ENCODE data around the gene CAAP1. TPM values are rescaled to one million over a fixed set of nuclear protein-coding genes. Genes with fewer than 3 reads are reported as not detected.

Gene CAAP1
- polyA plus RNA-seq, 1 of the 3 experiments (the other 2 are of a cell fraction): 20.8 TPM

GRCh38 chr9:26802921-26803320, 89.7 kb downstream of the CAAP1 start:
- no peak for DNase-seq
- Histone ChIP-seq H3K27me3 (ENCODE audit: insufficient read depth) (no peaks in the 10 kb centered on the region), H3K9me3 (no peaks in the 10 kb centered on the region), H2AFZ (ENCODE audit: low read depth) (no peak overlapping the region), H3K4me1 (ENCODE audit: control insufficient read depth in 1 of 2, insufficient read depth in 2 of 2, low read depth in 1 of 2, low read length in 1 of 2) (no peaks in the 10 kb centered on the region), H4K20me1 (ENCODE audit: insufficient read depth) (no peaks in the 10 kb centered on the region), H3K9me2 (no peaks in the 10 kb centered on the region), H3K36me3 (replicated peaks in 1 of 2; ENCODE audit: control insufficient read depth in 1 of 2, insufficient read depth in 2 of 2, low read length in 1 of 2) (no peaks in the 10 kb centered on the region), H3K27ac (ENCODE audit: low read depth in 2 of 2, low read length in 1 of 2) (no peak overlapping the region), H3K9ac (no peak overlapping the region), H3K79me2 (ENCODE audit: insufficient read depth) (no peaks in the 10 kb centered on the region), H3K4me2 (no peak overlapping the region), H3K4me3 (ENCODE audit: low read depth in 2 of 2, low read length in 1 of 2) (no peak overlapping the region), H3F3A (replicated peaks; ENCODE audit: insufficient read depth) (no peaks in the 10 kb centered on the region)
- ChIA-PET POLR2A (no interaction called here), CTCF (no interaction called here)
- WGBS (ENCODE audit: low lambda C conversion rate): 85% methylated on average over 2 of the region's 2 CpGs
- no peak for TF ChIP-seq GABPA (IDR thresholded peaks at IDR 0.05; ENCODE audit: low read depth)
- no peak for TF ChIP-seq RAD21 (IDR thresholded peaks at IDR 0.05; ENCODE audit: low read length)
- TF ChIP-seq FOXM1 (IDR thresholded peaks at IDR 0.05; ENCODE audit: low read depth): no peak
- no peak for TF ChIP-seq FOXJ3 (CRISPR knock-in tag; IDR thresholded peaks at IDR 0.05)
- no peak for TF ChIP-seq RFX5 (IDR thresholded peaks at IDR 0.05; ENCODE audit: low read length)
- no peak for TF ChIP-seq RXRA (IDR thresholded peaks at IDR 0.05; ENCODE audit: borderline replicate concordance, low read depth)

GRCh38 chr9:26801772-26802171, 90.8 kb downstream of the CAAP1 start:
- Histone ChIP-seq H3K27me3 (ENCODE audit: insufficient read depth) (no peaks in the 10 kb centered on the region), H3K9me2 (no peaks in the 10 kb centered on the region), H3K4me1 (ENCODE audit: control insufficient read depth in 1 of 2, insufficient read depth in 2 of 2, low read depth in 1 of 2, low read length in 1 of 2) (no peaks in the 10 kb centered on the region), H3K27ac (ENCODE audit: low read depth in 2 of 2, low read length in 1 of 2) (no peak overlapping the region), H3F3A (replicated peaks; ENCODE audit: insufficient read depth) (no peaks in the 10 kb centered on the region), H3K9me3 (no peaks in the 10 kb centered on the region), H3K4me3 (ENCODE audit: low read depth in 2 of 2, low read length in 1 of 2) (no peak overlapping the region), H3K9ac (no peak overlapping the region), H3K79me2 (ENCODE audit: insufficient read depth) (no peaks in the 10 kb centered on the region), H3K4me2 (no peak overlapping the region), H3K36me3 (replicated peaks in 1 of 2; ENCODE audit: control insufficient read depth in 1 of 2, insufficient read depth in 2 of 2, low read length in 1 of 2) (no peaks in the 10 kb centered on the region), H2AFZ (ENCODE audit: low read depth) (no peak overlapping the region), H4K20me1 (ENCODE audit: insufficient read depth) (no peaks in the 10 kb centered on the region)
- WGBS (ENCODE audit: low lambda C conversion rate): 37% methylated on average over 3 of the region's 3 CpGs
- ChIA-PET POLR2A (no interaction called here), CTCF (no interaction called here)
- TF ChIP-seq JUND (IDR thresholded peaks at IDR 0.05) (no peak), RFX5 (IDR thresholded peaks at IDR 0.05; ENCODE audit: low read length) (no peak), SMC3 (IDR thresholded peaks at IDR 0.05; ENCODE audit: low read depth, low read length) (no peak), MEF2A (IDR thresholded peaks at IDR 0.05; ENCODE audit: borderline replicate concordance, low read depth) (no peak), ELF1 (IDR thresholded peaks at IDR 0.05) (no peak), POLR2AphosphoS5 (IDR thresholded peaks at IDR 0.05; ENCODE audit: low read depth, low read length) (no peak), MAX (IDR thresholded peaks at IDR 0.05; ENCODE audit: low read depth) (no peak), REST (IDR thresholded peaks at IDR 0.05; ENCODE audit: low read depth, low read length) (no peak), RAD21 (IDR thresholded peaks at IDR 0.05; ENCODE audit: low read length) (no peak), FOSL2 (IDR thresholded peaks at IDR 0.05; ENCODE audit: borderline replicate concordance, low read depth) (no peak), TEAD4 (IDR thresholded peaks at IDR 0.05; ENCODE audit: borderline replicate concordance, insufficient read depth) (no peak), IRF3 (IDR thresholded peaks at IDR 0.05; ENCODE audit: low read depth, low read length) (no peak), PBX3 (IDR thresholded peaks at IDR 0.05) (no peak)
- DNase-seq: no peak
